Measurements from ENCODE around the gene PACSIN2. TPM values are rescaled to one million over a fixed set of nuclear protein-coding genes. Genes with fewer than 3 reads are reported as not detected.

Gene PACSIN2
- total and polyA plus RNA-seq, 10 of the 15 experiments (the other 5 are each of a cell fraction or from before 2014, with no cell fraction given), result 0.93 to 78.7 (median 46.8) TPM

- TF ChIP-seq TCF3 (IDR thresholded peaks at IDR 0.05; ENCODE audit: borderline replicate concordance, insufficient read depth, low read depth, low read length) (peak; percentile 63; the same call in 1 of the 2 replicates), TCF7 (IDR thresholded peaks at IDR 0.05; ENCODE audit: borderline replicate concordance) (no peak), CBX3 (IDR thresholded peaks at IDR 0.05; ENCODE audit: borderline replicate concordance, low read depth) (no peak), ZBTB4 (CRISPR knock-in tag; IDR thresholded peaks at IDR 0.05) (no peak), ELK1 (IDR thresholded peaks at IDR 0.05; ENCODE audit: low read depth, low read length) (peak; percentile 58; the same call in 1 of the 2 replicates), NFYA (IDR thresholded peaks at IDR 0.05; ENCODE audit: borderline replicate concordance, low read depth, low read length) (peak; percentile 15; the same call in 1 of the 2 replicates), STAT1 (conservative IDR thresholded peaks at IDR 0.05) (0 out of 2 replicates have a peak, but pooled peaks have one; percentile 68), ZNF274 (IDR thresholded peaks at IDR 0.05; ENCODE audit: insufficient read depth, insufficient read length) (no peak), EGR1 (IDR thresholded peaks at IDR 0.05; ENCODE audit: borderline replicate concordance in 1 of 2, low read depth in 2 of 2, low read length in 2 of 2) (peak in 1 of 2 experiments; percentile 92; a peak in 2 of 3 replicates)
Measured at GRCh38 chr22:43014869-43015676, at the start of gene PACSIN2 (continued).

All from GM12878 (cell line).